ENCODE results near the gene PPA1.

DNA sequence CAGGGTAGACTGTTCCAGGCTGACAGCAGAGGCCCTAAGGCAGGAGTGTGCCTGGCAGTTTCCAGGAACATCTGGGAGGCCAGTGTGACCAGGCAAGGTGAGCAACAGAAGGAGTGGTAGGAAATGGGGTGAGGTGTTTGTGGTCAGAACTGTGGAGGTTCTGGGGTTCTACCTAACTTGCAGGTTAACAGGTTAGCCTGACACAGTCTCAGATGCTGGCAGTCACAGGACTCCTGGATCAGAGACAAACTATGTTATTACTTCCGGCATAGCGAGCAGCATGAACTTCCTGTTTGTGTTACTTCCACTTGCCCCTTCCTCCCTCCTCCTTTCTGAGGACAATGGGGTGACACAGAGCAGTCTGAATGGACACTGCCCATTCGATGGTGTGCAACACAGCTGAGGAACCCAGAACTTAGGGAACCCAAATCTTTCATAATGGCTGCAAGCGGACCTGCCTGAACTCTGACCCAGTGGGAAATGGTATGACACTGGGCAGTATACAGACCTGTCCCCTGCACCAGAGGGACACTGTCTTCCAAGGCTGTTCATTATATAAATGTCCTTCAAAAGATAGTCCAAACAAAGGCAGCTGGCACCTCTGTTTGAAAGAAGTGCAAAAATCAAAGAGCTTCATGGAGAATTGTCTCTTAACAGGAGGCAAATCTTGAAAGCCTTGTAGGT lies 59.0 kb downstream of the PPA1 start:
- TF ChIP-seq TCF7L2 (IDR thresholded peaks at IDR 0.05; ENCODE audit: borderline replicate concordance, extremely low read depth, insufficient read depth, insufficient read length) (no peak), EZH2phosphoT487 (IDR thresholded peaks at IDR 0.05; ENCODE audit: borderline replicate concordance) (no peak), POLR2A (IDR thresholded peaks at IDR 0.05; ENCODE audit: borderline replicate concordance, extremely low read depth, insufficient read depth, insufficient read length) (no peak), EZH2 (IDR thresholded peaks at IDR 0.05) (no peak), ZFX (IDR thresholded peaks at IDR 0.05) (no peak), EGR1 (IDR thresholded peaks at IDR 0.05; ENCODE audit: low read depth) (no peak), RAD21 (IDR thresholded peaks at IDR 0.05; ENCODE audit: low read depth) (no peak), CEBPB (IDR thresholded peaks at IDR 0.05; ENCODE audit: low read depth) (no peak), ZNF274 (IDR thresholded peaks at IDR 0.05; ENCODE audit: low read depth, low read length) (no peak)
- TF ChIP-seq, protein P1, sequence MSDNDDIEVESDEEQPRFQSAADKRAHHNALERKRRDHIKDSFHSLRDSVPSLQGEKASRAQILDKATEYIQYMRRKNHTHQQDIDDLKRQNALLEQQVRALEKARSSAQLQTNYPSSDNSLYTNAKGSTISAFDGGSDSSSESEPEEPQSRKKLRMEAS (IDR thresholded peaks at IDR 0.05), result no peak
- TF ChIP-seq, protein P2, sequence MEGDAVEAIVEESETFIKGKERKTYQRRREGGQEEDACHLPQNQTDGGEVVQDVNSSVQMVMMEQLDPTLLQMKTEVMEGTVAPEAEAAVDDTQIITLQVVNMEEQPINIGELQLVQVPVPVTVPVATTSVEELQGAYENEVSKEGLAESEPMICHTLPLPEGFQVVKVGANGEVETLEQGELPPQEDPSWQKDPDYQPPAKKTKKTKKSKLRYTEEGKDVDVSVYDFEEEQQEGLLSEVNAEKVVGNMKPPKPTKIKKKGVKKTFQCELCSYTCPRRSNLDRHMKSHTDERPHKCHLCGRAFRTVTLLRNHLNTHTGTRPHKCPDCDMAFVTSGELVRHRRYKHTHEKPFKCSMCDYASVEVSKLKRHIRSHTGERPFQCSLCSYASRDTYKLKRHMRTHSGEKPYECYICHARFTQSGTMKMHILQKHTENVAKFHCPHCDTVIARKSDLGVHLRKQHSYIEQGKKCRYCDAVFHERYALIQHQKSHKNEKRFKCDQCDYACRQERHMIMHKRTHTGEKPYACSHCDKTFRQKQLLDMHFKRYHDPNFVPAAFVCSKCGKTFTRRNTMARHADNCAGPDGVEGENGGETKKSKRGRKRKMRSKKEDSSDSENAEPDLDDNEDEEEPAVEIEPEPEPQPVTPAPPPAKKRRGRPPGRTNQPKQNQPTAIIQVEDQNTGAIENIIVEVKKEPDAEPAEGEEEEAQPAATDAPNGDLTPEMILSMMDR (IDR thresholded peaks at IDR 0.05 in 2 of 3, conservative IDR thresholded peaks at IDR 0.05 in 1 of 3; ENCODE audit: borderline replicate concordance in 1 of 3, insufficient read depth in 1 of 3, low read depth in 2 of 3, low read length in 2 of 3), result no peak
- TF ChIP-seq, protein P3, sequence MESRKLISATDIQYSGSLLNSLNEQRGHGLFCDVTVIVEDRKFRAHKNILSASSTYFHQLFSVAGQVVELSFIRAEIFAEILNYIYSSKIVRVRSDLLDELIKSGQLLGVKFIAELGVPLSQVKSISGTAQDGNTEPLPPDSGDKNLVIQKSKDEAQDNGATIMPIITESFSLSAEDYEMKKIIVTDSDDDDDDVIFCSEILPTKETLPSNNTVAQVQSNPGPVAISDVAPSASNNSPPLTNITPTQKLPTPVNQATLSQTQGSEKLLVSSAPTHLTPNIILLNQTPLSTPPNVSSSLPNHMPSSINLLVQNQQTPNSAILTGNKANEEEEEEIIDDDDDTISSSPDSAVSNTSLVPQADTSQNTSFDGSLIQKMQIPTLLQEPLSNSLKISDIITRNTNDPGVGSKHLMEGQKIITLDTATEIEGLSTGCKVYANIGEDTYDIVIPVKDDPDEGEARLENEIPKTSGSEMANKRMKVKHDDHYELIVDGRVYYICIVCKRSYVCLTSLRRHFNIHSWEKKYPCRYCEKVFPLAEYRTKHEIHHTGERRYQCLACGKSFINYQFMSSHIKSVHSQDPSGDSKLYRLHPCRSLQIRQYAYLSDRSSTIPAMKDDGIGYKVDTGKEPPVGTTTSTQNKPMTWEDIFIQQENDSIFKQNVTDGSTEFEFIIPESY (IDR thresholded peaks at IDR 0.05; ENCODE audit: extremely low read depth, insufficient replicate concordance, low read length), result no peak
- TF ChIP-seq, protein P4, sequence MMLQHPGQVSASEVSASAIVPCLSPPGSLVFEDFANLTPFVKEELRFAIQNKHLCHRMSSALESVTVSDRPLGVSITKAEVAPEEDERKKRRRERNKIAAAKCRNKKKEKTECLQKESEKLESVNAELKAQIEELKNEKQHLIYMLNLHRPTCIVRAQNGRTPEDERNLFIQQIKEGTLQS (IDR thresholded peaks at IDR 0.05), result no peak

Measured in HCT116 (cell line).